K562 (cell line): ENCODE results near the gene POLR2A.

Experiments used
- GABPA ChIP-seq: fragments of 200-800 bp; sonication (Bioruptor generic); conservative IDR thresholded peaks from 2 replicates; pipeline ENCODE4 v1.6.1; 2016; ENCODE audit warnings: low read depth, missing genetic modification characterization, missing compliant biosample characterization
- LEF1 ChIP-seq: fragments of 450-650 bp; IDR thresholded peaks from 2 replicates; pipeline ENCODE4 v1.6.1; 2016; ENCODE audit warnings: mild to moderate bottlenecking
- TAF1 ChIP-seq: IDR thresholded peaks from 2 replicates; pipeline ENCODE4 v1.6.1; 2011; ENCODE audit warnings: mild to moderate bottlenecking, low read length, moderate library complexity; ENCODE audit not compliant: insufficient read depth, control insufficient read depth, severe bottlenecking; ENCODE audit errors: extremely low read depth
- TEAD2 ChIP-seq: fragments of 450-650 bp; IDR thresholded peaks from 2 replicates; pipeline ENCODE4 v1.6.1; 2016; ENCODE audit warnings: missing genetic modification characterization, control low read depth, missing compliant biosample characterization
- ZBTB7A ChIP-seq: IDR thresholded peaks from 2 replicates; pipeline ENCODE4 v1.6.1; 2011; ENCODE audit warnings: low read depth, mild to moderate bottlenecking, low read length, moderate library complexity, borderline replicate concordance; ENCODE audit not compliant: control insufficient read depth
- ZNF354B ChIP-seq: fragments of 250-450 bp; sonication (Bioruptor Pico); IDR thresholded peaks from 2 replicates; pipeline ENCODE4 v1.4.0; 2020
- ZNF75A ChIP-seq: fragments of 450-650 bp; formaldehyde crosslinking; IDR thresholded peaks from 2 replicates; pipeline ENCODE4 v1.4.0; 2020; ENCODE audit warnings: mild to moderate bottlenecking
- TF ChIP-seq, protein P1 (sequence below): sonication (generic); formaldehyde crosslinking; IDR thresholded peaks from 2 replicates; pipeline ENCODE4 v1.8.0; 2022; ENCODE audit warnings: missing genetic modification reagents, mild to moderate bottlenecking, borderline replicate concordance

DNA sequence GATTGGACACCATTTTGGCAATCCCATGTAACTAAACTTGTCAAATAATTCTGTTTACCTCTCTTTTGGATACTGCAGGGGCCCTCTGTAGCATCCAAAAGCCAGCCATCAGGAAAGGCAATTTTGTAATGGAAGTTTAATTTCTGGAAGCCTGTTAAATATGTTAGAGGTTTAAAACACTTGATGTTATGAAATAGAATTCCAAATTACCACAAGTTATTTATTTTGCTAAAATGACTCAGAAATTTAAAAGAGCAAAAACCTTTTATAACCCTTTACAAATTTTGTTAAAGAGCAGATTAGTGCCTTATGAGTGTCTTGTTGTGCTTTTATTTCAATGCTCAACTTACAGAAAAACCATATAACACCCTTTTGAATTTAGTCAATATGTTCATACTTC is 44.7 kb downstream of the POLR2A start:
- TF ChIP-seq, protein P1, sequence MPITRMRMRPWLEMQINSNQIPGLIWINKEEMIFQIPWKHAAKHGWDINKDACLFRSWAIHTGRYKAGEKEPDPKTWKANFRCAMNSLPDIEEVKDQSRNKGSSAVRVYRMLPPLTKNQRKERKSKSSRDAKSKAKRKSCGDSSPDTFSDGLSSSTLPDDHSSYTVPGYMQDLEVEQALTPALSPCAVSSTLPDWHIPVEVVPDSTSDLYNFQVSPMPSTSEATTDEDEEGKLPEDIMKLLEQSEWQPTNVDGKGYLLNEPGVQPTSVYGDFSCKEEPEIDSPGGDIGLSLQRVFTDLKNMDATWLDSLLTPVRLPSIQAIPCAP (CRISPR knock-in tag): no peak
- TF ChIP-seq TAF1 (no peak), TEAD2 (tag) (no peak), ZNF75A (CRISPR knock-in tag) (no peak), ZNF354B (no peak), GABPA (tag) (no peak), LEF1 (no peak), ZBTB7A (no peak)
